Measurements from ENCODE around the gene P2RX2.

The P2RX2 gene

GRCh38 chr12:132641811-132642650, 23.5 kb downstream of the P2RX2 start:
- DNase-seq = no peak

DNA sequence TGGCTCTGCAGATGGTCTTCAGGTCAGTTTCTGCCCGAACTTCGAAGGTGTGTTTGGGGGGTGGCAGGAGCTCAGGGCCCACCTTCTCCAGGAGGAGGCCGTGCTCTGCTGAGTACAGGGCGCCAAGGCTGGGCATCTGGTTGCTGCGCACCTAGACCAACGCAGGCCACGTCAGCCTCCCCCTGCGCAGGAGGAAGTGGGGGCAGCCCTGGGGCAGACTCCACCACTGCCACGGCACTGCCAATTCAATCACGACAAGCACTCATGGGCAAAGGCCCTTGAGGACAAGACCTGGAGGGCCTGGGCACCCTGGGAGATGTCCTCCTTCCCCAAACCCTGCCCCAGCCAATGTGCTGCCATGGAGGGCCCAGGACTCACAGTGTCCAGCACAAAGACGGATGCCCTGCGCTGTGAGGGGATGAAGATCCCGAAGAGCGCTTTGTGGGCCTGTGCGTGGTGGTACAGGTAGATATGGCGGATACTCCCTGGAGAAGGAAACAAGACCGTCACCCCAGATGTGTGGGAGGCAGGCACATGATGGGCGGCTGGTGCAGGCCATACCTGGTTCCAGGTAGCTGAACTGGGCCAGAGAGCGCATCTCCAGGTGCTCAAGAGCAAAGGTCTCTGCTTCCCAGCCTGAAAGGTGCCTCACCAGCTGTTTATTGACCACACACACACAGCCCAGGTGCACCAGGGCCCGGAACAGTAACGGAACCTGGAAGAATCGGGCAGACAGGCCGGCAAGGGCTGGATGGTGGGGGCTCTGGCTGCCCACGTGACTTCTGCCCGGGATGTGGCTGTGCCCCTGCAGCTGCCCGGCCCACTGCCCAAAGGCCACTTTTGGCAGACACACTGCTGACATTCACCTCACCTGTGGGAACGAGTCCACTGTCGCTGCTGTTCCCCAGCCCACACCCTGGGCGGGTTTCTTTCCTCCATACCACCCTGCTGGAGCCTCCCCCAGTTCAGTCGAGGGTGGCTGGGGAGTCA, 24.6 kb downstream of the P2RX2 start:
- DNase-seq = no peak

- no peak for DNase-seq
These were observed 28.3 kb downstream of the P2RX2 start for GRCh38 chr12:132646850-132647249.

DNA sequence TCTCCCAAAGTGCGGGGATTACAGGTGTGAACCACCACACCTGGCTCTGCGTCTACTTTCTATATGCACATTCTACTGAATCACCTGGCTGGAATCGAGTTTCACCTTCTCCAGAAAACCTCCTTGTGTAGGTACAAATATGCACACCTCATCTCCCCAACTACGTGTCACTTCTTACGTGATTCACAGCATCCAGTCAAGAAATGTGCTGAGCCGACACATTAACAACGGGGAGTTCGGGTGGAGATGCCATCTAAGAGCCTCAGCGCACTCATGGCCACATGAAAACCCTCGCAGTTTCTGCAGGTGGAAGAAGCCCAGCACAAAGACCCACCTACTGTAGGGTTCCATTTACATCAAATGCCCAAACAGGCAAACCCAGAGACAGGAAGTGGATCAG, 29.3 kb downstream of the P2RX2 start:
- DNase-seq = no peak

DNA sequence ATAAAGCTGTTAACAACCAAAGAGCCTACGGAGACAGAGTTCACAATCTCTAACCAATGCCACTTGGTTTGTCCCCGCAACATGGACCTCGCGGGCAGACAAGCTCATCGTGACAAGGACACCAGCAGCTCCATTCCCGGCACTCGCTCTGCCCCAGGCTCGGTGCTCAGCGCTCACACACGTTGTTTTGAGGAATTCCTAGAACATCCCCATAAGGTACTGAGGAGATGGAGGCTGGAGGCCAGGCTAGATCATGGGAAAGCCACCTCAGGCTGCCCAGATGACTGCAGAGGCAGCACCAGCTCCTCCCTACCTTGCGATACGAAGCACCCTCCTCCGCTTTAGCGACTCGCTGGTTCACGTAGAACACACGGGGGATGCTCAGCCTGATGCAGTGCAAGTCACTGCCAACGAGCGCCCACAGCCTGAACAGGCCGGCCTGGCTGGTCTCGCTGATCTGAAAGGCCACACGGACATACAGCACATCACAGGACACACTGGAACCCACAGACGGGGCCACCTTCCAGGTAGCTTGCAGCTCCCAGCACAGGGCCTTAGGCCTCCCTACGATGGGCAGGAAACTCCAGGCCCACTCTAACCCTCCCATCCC, 30.1 kb downstream of the P2RX2 start:
- no peak for DNase-seq

- DNase-seq = no peak
These were observed 30.8 kb downstream of the P2RX2 start for GRCh38 chr12:132649226-132649945.

- no peak for DNase-seq
These were observed 33.0 kb downstream of the P2RX2 start for GRCh38 chr12:132651444-132652100.

- DNase-seq = no peak
These were observed 35.2 kb downstream of the P2RX2 start for GRCh38 chr12:132653567-132654290.

DNA sequence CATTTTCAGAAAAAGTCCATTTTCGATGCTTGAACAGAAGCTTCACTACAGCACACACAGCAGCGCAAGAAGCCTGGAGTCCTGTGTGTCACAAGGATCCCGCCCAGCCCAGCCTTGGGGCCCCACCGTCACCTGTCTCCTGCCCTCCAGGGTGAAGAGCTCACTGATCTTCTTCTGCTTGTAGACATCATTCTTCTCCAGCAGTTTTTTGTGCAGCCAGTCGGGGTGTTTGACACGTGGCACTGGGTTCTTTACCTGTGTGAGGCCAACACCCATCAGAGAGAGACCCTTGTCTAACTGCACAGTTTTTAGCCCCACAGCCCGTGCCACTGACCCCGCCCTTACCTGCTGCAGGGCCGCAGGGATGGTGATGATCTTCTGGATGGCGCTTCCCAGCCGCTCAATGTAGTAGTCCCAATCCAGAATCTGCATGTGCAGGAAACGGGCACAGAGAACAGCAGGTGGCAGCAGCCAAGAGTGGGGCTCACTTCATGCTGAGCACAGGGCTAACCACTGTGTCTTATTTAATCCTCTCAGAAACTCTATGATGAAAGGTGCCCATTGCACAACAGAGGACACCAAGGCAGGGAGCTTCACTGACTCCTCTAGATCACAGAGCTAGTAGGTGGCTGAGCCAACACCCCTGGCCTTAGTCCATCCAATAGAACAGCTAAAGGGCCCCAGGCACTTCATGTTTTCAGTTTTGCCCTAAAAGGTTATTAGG, 38.6 kb downstream of the P2RX2 start:
- no peak for DNase-seq

GRCh38 chr12:132658149-132658894, 39.7 kb downstream of the P2RX2 start:
- no peak for DNase-seq

DNA sequence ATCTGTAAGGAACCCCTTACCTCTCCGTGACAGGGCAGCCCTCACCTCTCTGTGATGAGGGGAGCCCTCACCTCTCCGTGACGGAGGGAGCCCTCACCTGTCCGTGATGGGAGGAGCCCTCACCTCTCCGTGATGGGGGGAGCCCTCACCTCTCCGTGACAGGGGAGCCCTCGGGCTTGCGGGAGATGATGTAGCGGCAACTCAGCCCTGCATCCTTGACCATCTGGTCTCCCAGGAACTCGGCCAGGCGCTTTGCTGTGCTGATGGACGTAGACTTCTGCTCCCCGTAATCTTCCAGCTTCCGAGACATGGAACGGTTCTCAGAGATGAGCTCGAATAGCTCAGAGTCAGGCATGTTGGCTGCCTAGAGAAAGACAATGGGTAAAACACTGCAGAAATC, 40.6 kb downstream of the P2RX2 start:
- no peak for DNase-seq

GRCh38 chr12:132660052-132660451, 41.5 kb downstream of the P2RX2 start:
- no peak for DNase-seq

DNA sequence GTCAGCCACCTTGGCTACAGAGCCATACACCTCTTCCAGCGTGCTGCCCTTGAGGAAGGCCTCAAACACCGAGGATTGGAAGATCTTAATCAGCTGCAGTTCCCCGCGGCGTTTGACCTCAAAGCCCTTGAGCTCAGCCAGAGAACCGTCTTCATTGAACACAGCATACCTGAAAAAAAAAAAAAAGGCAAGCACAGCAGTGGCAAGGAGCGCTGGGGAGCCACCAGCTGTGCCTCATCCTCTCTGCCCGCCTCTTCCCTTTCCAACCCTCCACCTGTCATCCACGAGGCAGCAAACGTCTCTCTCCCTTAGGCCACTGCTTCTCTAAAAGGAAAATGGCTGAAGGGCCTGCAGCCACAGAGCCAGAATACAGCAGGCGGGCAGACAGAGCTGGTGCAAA, 42.4 kb downstream of the P2RX2 start:
- no peak for DNase-seq

DNA sequence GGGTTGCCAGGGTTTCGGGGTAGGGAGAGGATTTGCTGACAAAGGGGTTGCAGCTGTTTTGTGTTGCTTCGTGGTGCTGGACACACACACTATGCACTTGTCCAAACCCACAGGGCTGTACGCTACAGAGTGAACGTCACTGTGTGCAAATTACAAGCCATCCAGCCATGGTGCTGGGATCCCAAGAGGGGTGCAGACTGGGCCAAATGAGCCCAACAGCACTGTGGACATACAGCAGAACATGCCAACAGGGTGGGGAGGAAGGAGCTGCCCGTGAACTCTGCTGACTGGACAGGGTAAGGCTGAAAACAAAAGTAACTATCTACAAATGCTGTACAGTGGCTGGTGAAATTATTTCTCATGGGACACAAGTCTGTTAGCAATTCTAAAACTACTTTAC, 43.4 kb downstream of the P2RX2 start:
- no peak for DNase-seq

DNA sequence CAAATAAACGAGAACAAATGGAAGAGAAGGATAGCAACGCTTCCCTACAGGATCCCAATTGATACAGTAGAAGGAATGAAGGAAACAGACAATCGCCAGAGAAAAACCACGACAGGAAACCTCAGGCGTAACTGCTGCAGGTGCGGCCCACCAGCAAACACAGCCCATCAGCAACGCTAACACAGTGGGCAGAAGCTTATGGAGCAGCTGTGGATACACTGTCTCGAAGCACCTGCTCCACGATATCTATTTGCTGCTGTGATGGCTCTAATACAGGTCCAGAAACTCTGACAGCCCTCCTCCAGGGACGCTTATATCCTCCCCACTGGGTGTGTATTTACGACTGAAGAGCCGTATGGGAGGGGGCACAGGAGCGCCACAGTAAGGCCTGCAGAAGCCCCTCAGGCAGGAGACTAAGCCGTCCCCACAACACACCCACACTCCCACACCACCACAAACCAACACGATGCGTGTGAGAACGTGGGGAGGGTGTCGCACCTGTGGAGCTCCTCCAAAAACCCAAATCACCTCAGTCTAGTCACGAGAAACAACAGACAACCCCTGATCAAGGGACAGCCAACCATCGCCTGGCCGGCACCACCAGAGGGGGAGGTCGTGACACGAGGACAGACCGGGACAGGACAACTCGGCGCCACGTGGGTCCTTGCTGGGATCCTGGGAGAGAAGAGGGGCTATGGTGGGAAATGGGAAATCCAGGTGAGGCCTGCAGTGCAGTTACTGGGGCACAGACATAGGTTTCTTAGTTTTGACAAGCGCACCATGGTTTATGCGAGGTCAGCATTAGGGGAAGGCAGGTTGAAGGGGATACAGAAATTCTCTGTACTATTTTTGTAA, 44.6 kb downstream of the P2RX2 start:
- DNase-seq = no peak

GRCh38 chr12:132664206-132665148, 45.9 kb downstream of the P2RX2 start:
- no peak for DNase-seq

DNA sequence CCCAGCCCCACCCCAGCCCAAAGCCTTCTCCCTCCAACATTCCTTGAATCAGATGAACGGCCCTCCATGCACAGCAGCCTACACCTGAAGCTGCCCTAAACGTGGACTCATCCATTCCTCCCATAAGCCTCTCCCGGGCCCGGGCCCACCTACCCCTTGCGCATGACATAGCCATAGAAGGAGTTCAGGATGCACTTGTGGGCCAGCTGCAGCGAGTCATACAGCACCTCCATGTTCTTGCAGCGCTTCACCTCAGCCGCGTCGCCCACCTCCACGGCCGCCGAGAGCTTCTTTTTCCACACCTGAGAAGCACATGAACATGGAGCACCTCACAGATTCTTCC, 46.5 kb downstream of the P2RX2 start:
- no peak for DNase-seq

- no peak for DNase-seq
These were observed 47.2 kb downstream of the P2RX2 start for GRCh38 chr12:132665794-132666193.

All from stimulated activated CD4-positive, alpha-beta T cell treated with anti-CD3 and anti-CD28 coated beads, Interleukin-1b, Interleukin-23, amount 100 ng/mL, for 48 hours (primary cell).